ENCODE results near the gene RIPOR3.

- TF ChIP-seq, protein P1, sequence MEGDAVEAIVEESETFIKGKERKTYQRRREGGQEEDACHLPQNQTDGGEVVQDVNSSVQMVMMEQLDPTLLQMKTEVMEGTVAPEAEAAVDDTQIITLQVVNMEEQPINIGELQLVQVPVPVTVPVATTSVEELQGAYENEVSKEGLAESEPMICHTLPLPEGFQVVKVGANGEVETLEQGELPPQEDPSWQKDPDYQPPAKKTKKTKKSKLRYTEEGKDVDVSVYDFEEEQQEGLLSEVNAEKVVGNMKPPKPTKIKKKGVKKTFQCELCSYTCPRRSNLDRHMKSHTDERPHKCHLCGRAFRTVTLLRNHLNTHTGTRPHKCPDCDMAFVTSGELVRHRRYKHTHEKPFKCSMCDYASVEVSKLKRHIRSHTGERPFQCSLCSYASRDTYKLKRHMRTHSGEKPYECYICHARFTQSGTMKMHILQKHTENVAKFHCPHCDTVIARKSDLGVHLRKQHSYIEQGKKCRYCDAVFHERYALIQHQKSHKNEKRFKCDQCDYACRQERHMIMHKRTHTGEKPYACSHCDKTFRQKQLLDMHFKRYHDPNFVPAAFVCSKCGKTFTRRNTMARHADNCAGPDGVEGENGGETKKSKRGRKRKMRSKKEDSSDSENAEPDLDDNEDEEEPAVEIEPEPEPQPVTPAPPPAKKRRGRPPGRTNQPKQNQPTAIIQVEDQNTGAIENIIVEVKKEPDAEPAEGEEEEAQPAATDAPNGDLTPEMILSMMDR (optimal IDR thresholded peaks at IDR 0.05 in 1 of 3, IDR thresholded peaks at IDR 0.05 in 1 of 3, conservative IDR thresholded peaks at IDR 0.05 in 1 of 3; ENCODE audit: extremely low read depth in 1 of 3, insufficient read depth in 2 of 3, low read length in 3 of 3) = no peak
- no peak for TF ChIP-seq EZH2 (IDR thresholded peaks at IDR 0.05; ENCODE audit: low read length)
Observed at GRCh38 chr20:50587291-50587961, 103.9 kb downstream of the RIPOR3 start.
